ENCODE data around the gene SOX6.

DNA sequence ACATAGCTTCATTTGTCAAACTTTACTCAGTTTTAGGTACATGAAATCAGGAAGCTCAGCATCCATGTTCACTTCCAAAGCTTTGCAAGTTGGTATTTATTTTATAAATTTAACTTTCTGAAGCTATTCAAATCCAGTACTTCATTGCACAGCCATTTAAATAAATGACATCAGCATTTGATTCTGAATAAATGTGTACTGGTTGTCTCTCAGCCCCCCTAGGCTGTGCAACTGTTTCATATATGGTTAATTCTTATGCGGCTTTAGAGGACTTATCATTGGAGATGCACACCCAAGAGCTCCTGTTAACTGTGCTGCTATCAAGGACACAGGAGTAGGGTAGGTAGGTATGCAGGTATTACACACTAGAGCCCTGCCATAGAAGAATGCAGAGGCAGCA lies 325.1 kb downstream of the SOX6 start:
- TF ChIP-seq CTCF (IDR thresholded peaks at IDR 0.05; ENCODE audit: insufficient read depth, low read depth, low read length) (no peak), EZH2 (IDR thresholded peaks at IDR 0.05; ENCODE audit: insufficient read depth, low read length) (no peak)

All from astrocyte (in vitro differentiated cells and primary cell).